Umbilical cord (tissue), 2 donors: Measurements from ENCODE around the gene ST3GAL3. TPM values are rescaled to one million over a fixed set of nuclear protein-coding genes. Genes with fewer than 3 reads are reported as not detected.

ENCODE experiments used
- DNase-seq: peaks from one replicate; pipeline ENCODE4 v3.0.0-alpha.2; 2015; ENCODE audit warnings: low spot score
- total RNA-seq: library from RNA; depleted of rRNA; stranded (reverse); fragments of >200 nt; gene quantifications from one replicate; pipeline ENCODE4 v1.2.3, GENCODE V29; 2014; ENCODE audit warnings: low replicate concordance; ENCODE audit not compliant: insufficient read depth

The ST3GAL3 gene
- total RNA-seq, 1 donor from 2014 or later, result 36.6 TPM

DNA sequence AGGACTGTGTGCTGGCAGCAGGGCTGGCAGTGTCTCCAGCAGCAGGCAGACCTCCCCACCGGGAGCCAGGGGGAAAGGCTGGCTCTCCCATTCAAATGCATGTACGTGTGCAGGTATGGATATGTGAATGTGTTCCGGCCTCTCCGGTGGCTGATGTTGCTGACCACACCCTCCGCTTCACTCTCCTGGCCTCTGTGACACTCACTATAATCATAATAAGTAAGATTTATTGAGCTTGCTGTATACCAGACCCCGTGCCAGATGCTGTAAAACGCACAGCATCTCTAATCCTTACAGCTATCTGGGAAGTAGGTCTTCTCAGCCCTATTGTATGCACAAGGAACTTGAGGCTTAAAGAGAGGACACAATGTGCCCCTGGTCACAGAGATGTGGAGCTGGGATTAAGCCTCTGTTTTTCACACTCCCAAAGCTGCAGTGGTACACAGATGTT is 205.7 kb downstream of the ST3GAL3 start:
- peak; percentile 45 for DNase-seq

GRCh38 chr1:43913666-43914360 is 206.5 kb downstream of the ST3GAL3 start:
- no peak for DNase-seq

GRCh38 chr1:43914576-43915525 is 207.5 kb downstream of the ST3GAL3 start:
- peak; percentile 14 for DNase-seq

DNA sequence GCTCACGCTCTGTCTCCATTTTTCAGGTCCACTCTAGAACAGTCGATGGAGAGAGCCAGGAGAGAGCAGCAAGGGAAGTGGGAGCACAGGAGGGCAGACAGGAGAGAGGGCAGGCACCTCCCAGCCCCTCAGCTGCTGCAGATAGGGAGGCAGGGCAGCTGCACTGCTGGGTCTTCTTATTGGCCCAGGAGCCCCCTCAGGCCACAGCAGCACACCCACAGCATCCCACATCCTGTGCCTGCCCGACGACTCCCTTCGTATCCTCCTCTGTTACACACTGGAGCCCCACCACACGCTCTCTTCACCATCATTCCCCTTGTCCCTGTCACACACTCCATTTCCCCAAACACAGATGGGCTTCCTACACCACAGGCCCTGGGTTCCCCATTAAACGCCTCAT is 212.6 kb downstream of the ST3GAL3 start:
- no peak for DNase-seq

GRCh38 chr1:43921022-43921421 is 213.7 kb downstream of the ST3GAL3 start:
- DNase-seq, result no peak

DNA sequence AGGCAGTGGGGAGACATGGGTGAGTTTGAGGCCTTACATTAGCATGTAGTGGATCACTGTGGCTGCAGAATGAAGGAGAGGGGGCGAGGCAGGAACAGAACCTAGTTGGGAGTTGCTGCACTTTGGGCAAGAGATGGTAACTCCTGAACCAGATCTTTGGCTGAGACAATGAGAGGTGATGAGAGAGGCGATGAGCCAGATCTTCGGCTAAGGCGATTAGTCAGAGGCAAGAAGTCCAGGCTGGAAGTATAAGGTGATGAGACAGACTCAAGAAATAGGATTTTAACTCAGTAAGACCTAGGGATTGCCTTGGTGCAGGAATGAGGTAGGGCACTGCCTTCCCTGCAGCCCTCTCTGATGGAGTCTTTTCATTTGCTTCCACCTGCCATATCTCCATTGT is 217.2 kb downstream of the ST3GAL3 start:
- DNase-seq, result no peak

- DNase-seq, result no peak
Observed at GRCh38 chr1:43925846-43926245, 218.5 kb downstream of the ST3GAL3 start.

DNA sequence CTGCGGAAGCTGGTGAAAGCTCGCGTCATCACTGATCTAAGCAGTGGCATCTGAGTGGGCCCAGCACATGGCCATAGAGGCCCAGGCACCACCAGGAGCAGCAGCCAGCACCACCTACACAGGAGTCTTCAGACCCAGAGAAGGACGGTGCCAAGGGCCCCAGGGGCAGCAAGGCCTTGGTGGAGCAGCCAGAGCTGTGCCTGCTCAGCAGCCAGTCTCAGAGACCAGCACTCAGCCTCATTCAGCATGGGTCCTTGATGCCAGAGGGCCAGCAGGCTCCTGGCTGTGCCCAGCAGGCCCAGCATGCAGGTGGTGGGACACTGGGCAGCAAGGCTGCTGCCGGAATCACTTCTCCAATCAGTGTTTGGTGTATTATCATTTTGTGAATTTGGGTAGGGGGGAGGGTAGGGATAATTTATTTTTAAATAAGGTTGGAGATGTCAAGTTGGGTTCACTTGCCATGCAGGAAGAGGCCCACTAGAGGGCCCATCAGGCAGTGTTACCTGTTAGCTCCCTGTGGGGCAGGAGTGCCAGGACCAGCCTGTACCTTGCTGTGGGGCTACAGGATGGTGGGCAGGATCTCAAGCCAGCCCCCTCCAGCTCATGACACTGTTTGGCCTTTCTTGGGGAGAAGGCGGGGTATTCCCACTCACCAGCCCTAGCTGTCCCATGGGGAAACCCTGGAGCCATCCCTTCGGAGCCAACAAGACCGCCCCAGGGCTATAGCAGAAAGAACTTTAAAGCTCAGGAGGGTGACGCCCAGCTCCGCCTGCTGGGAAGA is 223.0 kb downstream of the ST3GAL3 start:
- DNase-seq, result no peak

GRCh38 chr1:43930949-43931275 is 223.6 kb downstream of the ST3GAL3 start:
- peak; percentile 15 for DNase-seq

DNA sequence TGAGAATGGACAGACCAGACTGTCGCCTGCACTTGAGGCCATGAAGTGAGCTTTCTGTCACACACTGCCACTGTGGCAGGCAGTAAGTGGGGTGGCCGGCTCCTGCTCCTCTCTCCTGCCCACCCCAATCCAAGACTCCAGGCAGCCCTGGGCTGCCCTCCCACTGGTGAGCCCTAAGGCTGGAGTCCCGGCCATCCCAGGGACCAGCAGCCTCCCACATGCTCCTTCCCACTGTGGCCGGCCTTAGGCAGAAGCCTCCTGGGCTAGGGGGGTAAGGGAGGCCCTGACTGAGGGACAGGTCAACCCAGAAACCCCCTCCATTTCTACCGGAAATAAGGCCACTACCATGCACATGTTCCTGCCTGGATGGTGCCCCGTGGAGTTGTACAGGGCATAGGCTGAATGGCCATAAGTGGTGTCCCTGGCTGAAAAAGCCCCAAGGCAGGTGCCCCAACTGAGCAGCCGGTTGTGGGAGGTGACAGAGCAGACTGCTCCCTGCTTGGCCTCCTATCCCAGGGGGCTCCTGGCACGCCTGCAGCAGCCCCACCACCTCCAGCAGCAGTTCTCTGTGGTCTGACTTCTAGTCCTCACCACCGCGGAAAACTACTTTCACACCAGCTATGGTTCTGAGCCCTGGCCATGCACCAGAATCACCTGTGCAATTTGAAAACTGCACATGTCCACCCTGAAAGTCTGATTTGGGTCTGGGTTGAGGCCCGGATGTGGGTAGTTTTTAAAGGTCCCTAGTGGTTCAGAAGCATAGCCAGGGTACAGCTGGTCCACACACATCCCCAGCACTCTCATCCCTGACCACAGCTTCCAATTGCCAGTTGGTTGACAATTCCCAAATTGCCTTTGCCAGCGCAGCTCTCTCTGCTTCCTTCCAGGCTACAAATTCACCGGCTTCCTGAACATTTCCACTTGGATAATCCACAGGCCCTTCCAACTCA is 224.7 kb downstream of the ST3GAL3 start:
- DNase-seq, result no peak

DNA sequence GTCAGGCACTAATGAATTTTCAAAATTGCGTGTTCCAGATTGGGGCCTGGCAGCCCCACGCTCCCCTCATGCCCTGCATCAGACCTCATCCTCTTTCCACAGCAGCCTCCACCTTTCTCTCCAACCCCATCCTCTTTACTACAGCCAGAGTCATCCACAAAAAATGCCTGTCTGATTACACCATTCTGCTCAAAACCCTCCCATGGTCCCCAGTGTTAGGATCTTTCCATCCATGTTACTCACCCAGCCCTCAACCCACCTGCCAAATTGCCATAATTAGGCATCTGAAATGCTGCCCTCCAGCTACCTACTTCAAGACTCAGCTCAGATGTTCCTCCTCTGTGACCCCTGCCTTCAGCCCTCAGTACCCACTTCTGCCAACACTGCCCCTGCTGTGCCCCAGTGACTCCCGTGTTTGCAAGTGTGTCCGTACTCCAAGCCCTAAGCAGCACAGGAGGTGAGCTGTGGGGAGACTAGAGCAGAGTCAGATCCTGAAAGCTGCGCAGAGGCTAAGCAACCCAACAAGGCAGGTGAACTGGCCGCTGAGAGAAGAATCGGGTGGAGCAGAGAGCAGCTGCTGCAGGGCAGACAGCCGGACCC is 225.6 kb downstream of the ST3GAL3 start:
- DNase-seq, result no peak

DNA sequence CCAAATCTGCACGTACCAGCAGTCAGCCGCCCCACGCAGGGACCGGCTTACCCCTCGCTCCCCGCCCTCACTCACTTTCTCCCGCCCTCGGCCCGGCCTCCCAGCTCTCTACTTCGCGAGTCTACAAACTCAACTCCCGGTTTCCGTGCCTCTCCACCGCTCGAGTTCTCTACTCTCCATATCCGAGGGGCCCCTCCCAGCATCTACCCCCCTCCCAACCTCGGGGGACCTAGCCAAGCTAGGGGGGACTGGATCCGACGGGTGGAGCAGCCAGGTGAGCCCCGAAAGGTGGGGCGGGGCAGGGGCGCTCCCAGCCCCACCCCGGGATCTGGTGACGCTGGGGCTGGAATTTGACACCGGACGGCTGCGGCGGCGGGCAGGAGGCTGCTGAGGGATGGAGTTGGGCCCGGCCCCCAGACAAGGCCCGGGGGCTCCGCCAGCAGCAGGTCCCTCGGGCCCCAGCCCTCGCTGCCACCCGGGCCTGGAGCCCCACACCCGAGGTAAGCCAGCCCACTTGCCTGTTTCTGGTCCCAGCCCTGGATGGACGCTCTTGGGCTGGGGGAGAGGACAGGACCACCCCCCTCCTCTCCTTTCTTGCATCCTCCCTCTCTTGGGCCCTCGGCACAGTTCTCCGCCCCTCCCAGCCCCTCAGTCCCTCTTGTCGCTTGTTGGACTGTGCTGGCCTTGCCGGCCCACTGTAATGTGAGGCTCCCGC is 226.2 kb downstream of the ST3GAL3 start, which contains the start of gene ARTN:
ARTN (plus strand) TSS at position 416 of the 715 bp plus-strand sequence. CDS start 1,856 bp downstream, outside the sequence.
- DNase-seq, result peak; percentile 41

DNA sequence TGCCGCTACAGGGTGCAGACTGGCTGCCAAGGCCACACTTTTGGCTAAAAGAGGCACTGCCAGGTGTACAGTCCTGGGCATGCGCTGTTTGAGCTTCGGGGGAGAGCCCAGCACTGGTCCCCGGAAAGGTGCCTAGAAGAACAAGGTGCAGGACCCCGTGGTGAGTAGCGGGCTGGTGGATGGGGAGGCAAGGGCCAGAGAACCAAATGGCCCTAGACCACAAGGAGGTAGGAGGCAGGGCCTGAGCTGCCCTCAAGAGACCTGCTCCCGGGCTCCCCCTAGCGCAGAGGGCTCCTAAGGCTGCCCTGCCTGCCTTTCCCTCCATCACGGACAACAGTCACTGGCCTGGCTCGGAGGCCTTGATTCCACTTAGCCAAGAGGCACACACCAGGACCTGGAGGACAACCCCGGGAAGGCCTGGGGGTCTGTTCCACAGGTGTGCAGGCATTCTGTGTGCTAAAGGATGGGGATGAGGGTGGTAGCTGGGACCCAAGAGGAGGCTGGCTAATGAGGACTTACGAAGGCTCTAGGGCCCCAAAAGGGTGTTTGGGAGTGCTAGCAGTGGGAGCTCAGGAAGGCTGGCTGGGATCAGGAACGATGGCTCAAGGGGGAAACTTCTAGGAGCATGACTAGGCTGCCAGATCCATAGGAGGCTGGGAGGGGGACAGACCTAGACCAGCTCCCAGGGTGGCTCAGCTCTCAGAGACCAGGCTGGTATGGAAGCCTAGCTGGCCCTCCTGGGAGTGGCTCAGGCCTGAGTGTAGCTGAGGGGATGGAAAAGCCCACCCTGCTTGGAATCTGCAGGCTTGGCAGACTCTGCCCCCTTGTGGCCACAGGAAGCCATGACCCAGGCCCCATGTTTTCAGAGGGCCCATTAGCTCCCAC is 227.0 kb downstream of the ST3GAL3 start:
- peak; percentile 52 for DNase-seq

DNA sequence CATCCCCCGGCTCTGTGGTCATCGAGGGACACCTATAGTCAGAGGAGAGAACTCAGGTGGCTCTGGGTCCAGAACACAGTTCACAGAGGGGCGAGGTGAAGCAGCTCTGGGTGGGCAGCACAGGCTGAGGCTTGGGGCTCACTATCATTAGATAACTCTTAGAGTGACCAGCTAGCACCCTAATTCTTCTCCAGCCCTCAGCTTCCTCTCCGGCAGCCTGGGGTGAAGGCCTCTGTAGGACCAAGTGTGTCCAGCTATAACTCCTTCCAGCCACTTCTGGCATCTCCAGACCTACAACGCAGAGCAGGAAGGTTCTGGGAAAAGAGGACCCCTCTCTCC is 227.6 kb downstream of the ST3GAL3 start:
- no peak for DNase-seq

- no peak for DNase-seq
Observed at GRCh38 chr1:43935711-43936427, 228.5 kb downstream of the ST3GAL3 start.

DNA sequence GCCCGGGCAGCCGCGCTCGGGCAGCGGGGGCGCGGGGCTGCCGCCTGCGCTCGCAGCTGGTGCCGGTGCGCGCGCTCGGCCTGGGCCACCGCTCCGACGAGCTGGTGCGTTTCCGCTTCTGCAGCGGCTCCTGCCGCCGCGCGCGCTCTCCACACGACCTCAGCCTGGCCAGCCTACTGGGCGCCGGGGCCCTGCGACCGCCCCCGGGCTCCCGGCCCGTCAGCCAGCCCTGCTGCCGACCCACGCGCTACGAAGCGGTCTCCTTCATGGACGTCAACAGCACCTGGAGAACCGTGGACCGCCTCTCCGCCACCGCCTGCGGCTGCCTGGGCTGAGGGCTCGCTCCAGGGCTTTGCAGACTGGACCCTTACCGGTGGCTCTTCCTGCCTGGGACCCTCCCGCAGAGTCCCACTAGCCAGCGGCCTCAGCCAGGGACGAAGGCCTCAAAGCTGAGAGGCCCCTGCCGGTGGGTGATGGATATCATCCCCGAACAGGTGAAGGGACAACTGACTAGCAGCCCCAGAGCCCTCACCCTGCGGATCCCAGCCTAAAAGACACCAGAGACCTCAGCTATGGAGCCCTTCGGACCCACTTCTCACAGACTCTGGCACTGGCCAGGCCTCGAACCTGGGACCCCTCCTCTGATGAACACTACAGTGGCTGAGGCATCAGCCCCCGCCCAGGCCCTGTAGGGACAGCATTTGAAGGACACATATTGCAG is 229.3 kb downstream of the ST3GAL3 start:
- no peak for DNase-seq

DNA sequence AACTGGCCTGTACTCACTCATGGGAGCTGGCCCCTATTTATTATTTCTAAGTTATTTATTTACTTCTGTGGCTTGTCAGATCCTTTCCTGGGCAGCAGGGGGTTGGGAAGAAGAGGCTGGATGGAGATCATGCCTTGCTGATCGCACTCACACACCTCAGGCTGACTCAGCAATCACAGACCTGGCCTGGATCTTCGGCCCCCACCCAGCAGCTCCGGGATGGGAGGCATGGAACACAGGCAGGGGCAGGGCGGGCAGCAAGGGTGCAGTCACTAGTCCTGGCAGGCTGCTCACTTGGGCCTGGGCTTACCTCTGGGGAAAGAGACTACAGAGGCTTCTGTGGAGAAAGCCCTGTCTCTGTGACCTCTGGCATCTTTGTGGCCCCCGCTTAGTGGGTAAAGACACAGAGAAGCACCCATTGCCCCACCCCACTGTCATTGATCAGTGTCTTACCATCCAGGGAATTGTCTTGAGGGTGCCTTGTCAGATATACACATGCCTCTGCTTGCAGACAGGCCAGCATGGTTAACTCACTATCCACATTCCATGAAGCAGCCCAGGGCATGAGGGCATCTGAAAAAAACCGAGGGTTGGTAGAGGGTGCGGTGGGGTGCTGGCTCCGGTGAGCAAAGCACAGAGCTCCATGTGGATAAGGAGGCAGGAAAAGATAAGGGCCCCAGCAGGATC is 230.0 kb downstream of the ST3GAL3 start:
- DNase-seq, result no peak
